HG02938 (cell line): ENCODE data around the gene RIT2.
"Not testable (repeated sequence)": the region's sequence is repeated elsewhere in the genome, so short reads cannot be mapped to it uniquely, and the experiment has no call there.

ENCODE experiments used
- ATAC-seq: cut with Tn5 transposase; IDR thresholded peaks from one replicate; pipeline ENCODE4 v1.9.1; 2021; ENCODE audit warnings: mild to moderate bottlenecking, moderate library complexity; ENCODE audit not compliant: unreplicated experiment

The RIT2 gene

GRCh38 chr18:42778445-42779042, 336.9 kb downstream of the RIT2 start:
- no peak for ATAC-seq

GRCh38 chr18:42778024-42778423, 337.5 kb downstream of the RIT2 start:
- no peak for ATAC-seq

GRCh38 chr18:42773870-42774269, 341.6 kb downstream of the RIT2 start:
- no peak for ATAC-seq

- no peak for ATAC-seq
These were observed 343.5 kb downstream of the RIT2 start for GRCh38 chr18:42771936-42772335.

- no peak for ATAC-seq
These were observed 350.2 kb downstream of the RIT2 start for GRCh38 chr18:42765302-42765701.

GRCh38 chr18:42760290-42760689, 355.2 kb downstream of the RIT2 start:
- no peak for ATAC-seq

- ATAC-seq: no peak
These were observed 356.6 kb downstream of the RIT2 start for GRCh38 chr18:42758852-42759251.

GRCh38 chr18:42756214-42756613, 359.3 kb downstream of the RIT2 start:
- no peak for ATAC-seq

- ATAC-seq: no peak
These were observed 362.6 kb downstream of the RIT2 start for GRCh38 chr18:42752916-42753315.

- no peak for ATAC-seq
These were observed 368.7 kb downstream of the RIT2 start for GRCh38 chr18:42746794-42747193.

- no peak for ATAC-seq
These were observed 369.6 kb downstream of the RIT2 start for GRCh38 chr18:42745931-42746330.

GRCh38 chr18:42745171-42745570, 370.3 kb downstream of the RIT2 start:
- no peak for ATAC-seq

- ATAC-seq: no peak
These were observed 371.9 kb downstream of the RIT2 start for GRCh38 chr18:42743373-42744138.

- no peak for ATAC-seq
These were observed 372.5 kb downstream of the RIT2 start for GRCh38 chr18:42742969-42743368.

- no peak for ATAC-seq
These were observed 373.0 kb downstream of the RIT2 start for GRCh38 chr18:42742474-42742873.

GRCh38 chr18:42741805-42742347, 373.6 kb downstream of the RIT2 start:
- ATAC-seq: not testable (repeated sequence)

- ATAC-seq: not testable (repeated sequence)
These were observed 374.2 kb downstream of the RIT2 start for GRCh38 chr18:42741299-42741698.

- ATAC-seq: no peak
These were observed 379.4 kb downstream of the RIT2 start for GRCh38 chr18:42736074-42736473.

GRCh38 chr18:42734520-42734919, 381.0 kb downstream of the RIT2 start:
- no peak for ATAC-seq

GRCh38 chr18:42730272-42730671, 385.2 kb downstream of the RIT2 start:
- ATAC-seq: no peak

GRCh38 chr18:42719221-42719620, 396.3 kb downstream of the RIT2 start:
- no peak for ATAC-seq

- no peak for ATAC-seq
These were observed 403.4 kb downstream of the RIT2 start for GRCh38 chr18:42712065-42712464.
